A673 (cell line): Measurements from ENCODE around the gene CDH23. TPM values are rescaled to one million over a fixed set of nuclear protein-coding genes. Genes with fewer than 3 reads are reported as not detected.

ENCODE experiments used
- BruUV-seq: library from RNA; stranded (reverse); fragments of 400-500 nt; replicated peaks from 2 replicates; lab custom pipeline; 2021; lab: Mats Ljungman, UMichigan
- CTCF ChIA-PET: fragments of 300-600 bp; sonication (Branson Sonifier 250); formaldehyde crosslinking; loops from one replicate; lab custom pipeline; 2022; ENCODE audit warnings: antibody characterized with exemption; lab: Charles Lee
- POLR2A ChIA-PET: fragments of 300-600 bp; sonication (Branson Sonifier 250); formaldehyde crosslinking; loops from one replicate; lab custom pipeline; 2022; ENCODE audit warnings: antibody characterized with exemption; ENCODE audit not compliant: low non-redundant PET; lab: Charles Lee
- DNase-seq: peaks from one replicate; pipeline ENCODE4 v3.0.0-alpha.2; 2015; ENCODE audit warnings: low spot score
- H3K27ac ChIP-seq: fragments of 200-600 bp; sonication (generic); 2 replicates; pipeline ENCODE4 v1.5.1; 2016; ENCODE audit warnings: mixed run types, low read depth, mild to moderate bottlenecking, mixed read lengths, antibody characterized with exemption, low read length; ENCODE audit not compliant: poor library complexity, severe bottlenecking
- H3K27me3 ChIP-seq: fragments of 200-600 bp; sonication (generic); replicated peaks from 2 replicates; pipeline ENCODE4 v1.6.1; 2017; ENCODE audit warnings: mixed run types, low read depth, mild to moderate bottlenecking, mixed read lengths, antibody characterized with exemption, low read length; ENCODE audit not compliant: insufficient read depth, poor library complexity
- H3K36me3 ChIP-seq: fragments of 200-600 bp; sonication (generic); 2 replicates; pipeline ENCODE4 v1.6.1; 2016; ENCODE audit warnings: mixed run types, mild to moderate bottlenecking, mixed read lengths, antibody characterized with exemption, low read length; ENCODE audit not compliant: insufficient read depth, poor library complexity, severe bottlenecking
- H3K4me1 ChIP-seq: fragments of 200-600 bp; sonication (generic); 2 replicates; pipeline ENCODE4 v1.6.1; 2017; ENCODE audit warnings: mixed run types, mild to moderate bottlenecking, mixed read lengths, antibody characterized with exemption, low read length; ENCODE audit not compliant: insufficient read depth, poor library complexity, severe bottlenecking
- H3K4me3 ChIP-seq: fragments of 200-600 bp; sonication (generic); 2 replicates; pipeline ENCODE4 v1.5.1; 2016; ENCODE audit warnings: low read depth, mixed run types, mild to moderate bottlenecking, mixed read lengths, low read length; ENCODE audit not compliant: poor library complexity, severe bottlenecking
- H3K9me3 ChIP-seq: fragments of 200-600 bp; sonication (generic); 2 replicates; pipeline ENCODE4 v1.6.1; 2016; ENCODE audit warnings: mixed run types, low read depth, mild to moderate bottlenecking, mixed read lengths, antibody characterized with exemption, low read length; ENCODE audit not compliant: poor library complexity, severe bottlenecking
- CTCF ChIP-seq: fragments of 300-800, 200-600 bp; sonication (generic); conservative IDR thresholded peaks from 2 replicates; pipeline ENCODE4 v1.5.1; 2017; ENCODE audit warnings: low read depth, mild to moderate bottlenecking, antibody characterized with exemption, low read length, moderate library complexity, mixed read lengths
- EZH2 ChIP-seq: fragments of 200-600 bp; sonication (generic); IDR thresholded peaks from 2 replicates; pipeline ENCODE4 v1.6.1; 2017; ENCODE audit warnings: borderline replicate concordance, low read depth, mild to moderate bottlenecking, mixed read lengths, antibody characterized with exemption, low read length; ENCODE audit not compliant: poor library complexity, severe bottlenecking
- intact Hi-C: fragments of 100-400 bp; cut with micrococcal nuclease; formaldehyde crosslinking; loops from one replicate; pipeline ENCODE4 v1.10.0; 2022; ENCODE audit not compliant: unreplicated experiment
- total RNA-seq: library from RNA; stranded (reverse); gene quantifications from 2 replicates; pipeline ENCODE4 v1.2.3, GENCODE V29; 2021

The CDH23 gene
- total RNA-seq, 1 experiment from 2014 or later: 49.7 TPM

DNA sequence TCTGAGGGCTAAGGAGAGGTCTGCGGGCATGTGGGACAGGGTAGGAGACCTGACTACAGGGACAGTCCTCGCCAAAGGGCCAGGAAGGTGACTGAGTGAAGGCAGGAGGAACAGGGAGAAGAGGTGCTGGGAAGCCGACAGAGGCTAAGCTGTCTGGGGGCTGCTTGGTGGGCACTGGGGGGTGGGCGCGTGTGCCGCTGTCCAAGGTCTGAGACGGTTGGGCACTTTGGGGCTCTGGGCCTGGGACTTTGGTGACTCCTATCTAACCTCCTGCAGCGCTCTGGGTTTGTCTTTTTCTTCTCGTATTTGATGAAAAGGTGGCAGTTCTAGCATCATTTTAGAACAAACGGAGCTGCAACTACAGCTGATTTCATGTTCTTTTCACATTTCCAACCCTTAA is 181.3 kb downstream of the CDH23 start:
- BruUV-seq: no TSS peak
- no peak for DNase-seq
- TF ChIP-seq CTCF (no peak), EZH2 (no peak)
- H3K4me1 ChIP-seq: no peaks in the 10 kb centered on the region
- peaks cover 3% of the 10 kb centered on the region for H3K36me3 ChIP-seq
- intact Hi-C loops: no loop called here
- H3K27ac ChIP-seq: no peak overlapping the region
- POLR2A ChIA-PET: no interaction called here
- no peaks in the 10 kb centered on the region for H3K27me3 ChIP-seq
- H3K4me3 ChIP-seq: no peak overlapping the region
- no peaks in the 10 kb centered on the region for H3K9me3 ChIP-seq
- CTCF ChIA-PET: no interaction called here

DNA sequence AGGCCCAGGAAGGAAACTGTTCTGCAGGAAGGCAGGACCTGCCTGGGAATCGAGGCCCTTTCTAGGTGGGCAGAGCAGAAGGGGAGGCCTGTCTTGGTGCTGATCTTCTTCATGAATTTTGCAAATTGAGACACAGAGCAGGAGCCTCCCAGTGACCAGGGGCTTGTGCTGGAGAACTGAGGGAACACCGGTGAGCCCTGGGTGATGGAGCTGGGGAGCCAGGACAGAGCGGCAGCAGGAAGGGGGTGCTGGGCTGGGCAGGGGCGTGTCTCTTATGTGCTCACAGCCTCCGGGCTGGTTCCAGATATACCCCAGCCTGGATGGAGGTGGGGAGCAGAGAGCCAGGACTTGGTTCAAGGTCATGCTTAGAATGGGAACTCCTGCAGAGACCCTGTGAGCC is 182.9 kb downstream of the CDH23 start:
- Histone ChIP-seq H3K4me1 (no peaks in the 10 kb centered on the region), H3K9me3 (no peaks in the 10 kb centered on the region), H3K36me3 (no peaks in the 10 kb centered on the region), H3K27me3 (no peaks in the 10 kb centered on the region), H3K4me3 (no peak overlapping the region), H3K27ac (no peak overlapping the region)
- TF ChIP-seq CTCF (no peak), EZH2 (no peak)
- BruUV-seq: no TSS peak
- no peak for DNase-seq
- ChIA-PET CTCF (no interaction called here), POLR2A (no interaction called here)
- intact Hi-C loops: no loop called here

- ChIA-PET POLR2A (no interaction called here), CTCF (no interaction called here)
- DNase-seq: no peak
- TF ChIP-seq EZH2 (no peak), CTCF (no peak)
- Histone ChIP-seq H3K27me3 (no peaks in the 10 kb centered on the region), H3K4me3 (no peak overlapping the region), H3K9me3 (no peaks in the 10 kb centered on the region), H3K36me3 (no peaks in the 10 kb centered on the region), H3K27ac (no peak overlapping the region), H3K4me1 (no peaks in the 10 kb centered on the region)
- BruUV-seq: no TSS peak
- intact Hi-C loops: no loop called here
These were observed 183.7 kb downstream of the CDH23 start for GRCh38 chr10:71580415-71580814.
